Activated T-helper 2 cell treated with anti-CD3 and anti-CD28 coated beads, Interferon-gamma antibody, Interleukin-2, Interleukin-4, amounts not matched to agents 10 μg/mL and 5 μg/mL and 100 μg/mL, durations not matched to agents 14 hours and 24 hours and 36 hours (primary cell): ENCODE data around the gene MT1F. TPM values are rescaled to one million over a fixed set of nuclear protein-coding genes. Genes with fewer than 3 reads are reported as not detected.
"Not testable (repeated sequence)": the region's sequence is repeated elsewhere in the genome, so short reads cannot be mapped to it uniquely, and the experiment has no call there.

Experiments
- DNase-seq: peaks from one replicate; pipeline ENCODE4 v3.0.0; 2021; ENCODE audit warnings: low spot score
- H3K27ac Mint-ChIP-seq: one replicate; pipeline ENCODE4 v1.8.0; 2021; ENCODE audit warnings: mixed read lengths
- H3K27me3 Mint-ChIP-seq: one replicate; pipeline ENCODE4 v1.8.0; 2021; ENCODE audit warnings: low read depth, mixed read lengths
- H3K36me3 Mint-ChIP-seq: one replicate; pipeline ENCODE4 v1.8.0; 2021; ENCODE audit warnings: low read depth, mixed read lengths
- H3K4me1 Mint-ChIP-seq: one replicate; pipeline ENCODE4 v1.8.0; 2021; ENCODE audit warnings: low read depth, mixed read lengths
- H3K4me3 Mint-ChIP-seq: one replicate; pipeline ENCODE4 v1.8.0; 2021; ENCODE audit warnings: low read depth, mild to moderate bottlenecking, moderate library complexity, mixed read lengths
- H3K9me3 Mint-ChIP-seq: one replicate; pipeline ENCODE4 v1.8.0; 2021; ENCODE audit warnings: mixed read lengths
- intact Hi-C: fragments of 100-400 bp; cut with micrococcal nuclease; formaldehyde crosslinking; loops from one replicate; pipeline ENCODE4 v1.15.1; 2023
- total RNA-seq: library from RNA; stranded (reverse); gene quantifications from 2 replicates; pipeline ENCODE4 v1.2.3, GENCODE V29; 2022

The MT1F gene
- total RNA-seq, 1 donor from 2014 or later, result 6.4 TPM

DNA sequence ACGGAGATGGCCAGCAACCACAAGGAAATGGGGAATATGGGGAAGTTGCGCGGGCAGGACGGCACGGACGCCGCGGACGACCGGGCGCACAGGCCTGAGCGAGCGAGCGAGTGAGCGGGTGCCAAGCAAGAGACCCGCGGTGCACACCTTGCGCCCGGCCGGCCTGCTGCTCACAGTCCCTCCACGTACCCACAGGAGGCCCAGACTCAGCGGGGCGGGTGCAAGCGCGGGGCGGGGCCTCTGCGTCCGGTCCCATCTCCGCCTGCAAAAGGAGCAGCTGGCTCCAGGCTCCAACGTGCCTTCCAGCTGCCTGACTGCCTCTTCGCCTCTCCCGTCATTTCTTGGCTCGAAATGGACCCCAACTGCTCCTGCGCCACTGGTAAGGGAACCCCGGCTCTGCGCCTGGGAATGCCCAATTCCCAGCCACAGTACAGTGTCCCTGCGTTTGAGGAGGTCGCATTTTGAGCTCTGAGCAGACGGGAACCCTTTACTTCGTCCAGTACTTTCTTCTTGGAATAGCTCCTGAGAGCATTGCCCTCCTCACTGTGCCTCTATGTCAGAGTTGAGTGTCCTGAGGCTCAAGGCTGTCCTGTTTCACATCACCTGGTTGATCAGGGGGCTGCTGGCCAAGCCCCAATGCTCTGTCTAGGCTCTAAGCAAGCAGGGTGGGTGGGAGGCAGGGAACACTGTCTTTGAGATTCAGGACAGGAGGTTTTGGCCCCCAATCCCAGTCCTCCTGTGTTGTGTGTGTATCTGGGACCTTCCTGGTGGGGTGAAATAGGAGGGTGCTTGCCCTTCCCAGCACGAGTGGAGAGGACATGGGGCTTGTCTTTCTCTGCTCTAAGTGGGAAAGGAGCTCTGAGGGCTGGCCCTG is 40.3 kb upstream of the MT1F start:
- no peaks in the 10 kb centered on the region for H3K9me3 Mint-ChIP-seq
- H3K4me3 Mint-ChIP-seq, result peak overlapping the region; percentile 87
- no peaks in the 10 kb centered on the region for H3K36me3 Mint-ChIP-seq
- H3K27ac Mint-ChIP-seq, result peak overlapping the region; percentile 68
- intact Hi-C loops, result loop anchor here (1.0 to 10.0 kb wide), 5 partner anchors 8 to 397 kb away; partner anchors contain the start of genes MT1E and MT2A
- peaks cover 48% of the 10 kb centered on the region for H3K4me1 Mint-ChIP-seq
- no peaks in the 10 kb centered on the region for H3K27me3 Mint-ChIP-seq
- DNase-seq, result peak; percentile 64

DNA sequence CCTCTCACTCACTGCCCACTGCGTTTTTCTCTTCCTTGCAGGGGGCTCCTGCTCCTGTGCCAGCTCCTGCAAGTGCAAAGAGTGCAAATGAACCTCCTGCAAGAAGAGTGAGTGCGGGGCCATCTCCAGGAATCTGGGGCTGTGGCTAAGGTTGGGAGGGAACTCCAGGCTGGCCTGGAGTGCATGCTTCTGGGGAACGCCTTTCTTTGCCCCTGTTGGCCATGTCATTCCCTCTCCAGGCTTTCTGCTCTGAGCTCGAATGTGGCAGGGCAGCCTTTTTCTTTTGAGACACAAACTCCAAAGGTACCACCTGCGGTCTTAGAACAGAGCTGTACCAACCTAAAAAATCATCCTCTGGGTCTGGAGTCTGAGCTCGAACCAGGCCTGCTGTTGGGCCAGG is 39.6 kb upstream of the MT1F start:
- intact Hi-C loops, result loop anchor here (10.0 kb wide), 2 partner anchors 327 to 397 kb away; no protein-coding TSS in a partner anchor
- H3K36me3 Mint-ChIP-seq, result no peaks in the 10 kb centered on the region
- no peaks in the 10 kb centered on the region for H3K27me3 Mint-ChIP-seq
- no peaks in the 10 kb centered on the region for H3K9me3 Mint-ChIP-seq
- DNase-seq, result no peak
- no peak overlapping the region for H3K27ac Mint-ChIP-seq
- H3K4me1 Mint-ChIP-seq, result peaks cover 45% of the 10 kb centered on the region
- peak overlapping the region; percentile 87 for H3K4me3 Mint-ChIP-seq

DNA sequence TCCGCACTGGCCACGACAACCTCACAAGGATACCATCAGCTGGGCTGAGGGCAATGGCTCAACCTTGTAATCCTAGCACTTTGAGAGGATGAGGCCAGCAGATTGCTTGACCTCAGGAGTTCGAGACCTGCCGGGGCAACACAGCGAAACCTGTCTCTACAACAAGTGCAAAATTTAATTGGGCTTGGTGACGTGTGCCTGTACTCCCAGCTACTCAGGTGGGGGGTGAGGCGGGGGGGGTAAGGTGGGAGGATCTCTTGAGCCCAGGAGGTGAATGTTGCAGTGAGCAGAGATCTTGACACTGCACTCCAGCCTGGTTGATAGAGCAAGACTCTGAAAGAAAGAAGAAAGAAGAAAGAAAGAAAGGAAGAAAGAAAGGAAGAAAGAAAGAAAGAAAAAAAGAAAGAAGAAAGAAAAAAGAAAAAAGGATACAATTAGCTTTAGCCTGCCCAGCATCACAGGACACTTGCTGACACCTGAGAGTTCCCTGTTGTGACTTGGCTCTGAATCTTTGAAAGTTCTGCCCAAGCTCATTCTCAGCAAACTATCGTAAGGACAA is 37.3 kb upstream of the MT1F start:
- DNase-seq, result no peak
- intact Hi-C loops, result no loop called here
- peaks cover 31% of the 10 kb centered on the region for H3K4me1 Mint-ChIP-seq
- no peaks in the 10 kb centered on the region for H3K27me3 Mint-ChIP-seq
- no peak overlapping the region for H3K27ac Mint-ChIP-seq
- H3K4me3 Mint-ChIP-seq, result no peak overlapping the region
- peaks cover 5% of the 10 kb centered on the region for H3K36me3 Mint-ChIP-seq
- H3K9me3 Mint-ChIP-seq, result no peaks in the 10 kb centered on the region

DNA sequence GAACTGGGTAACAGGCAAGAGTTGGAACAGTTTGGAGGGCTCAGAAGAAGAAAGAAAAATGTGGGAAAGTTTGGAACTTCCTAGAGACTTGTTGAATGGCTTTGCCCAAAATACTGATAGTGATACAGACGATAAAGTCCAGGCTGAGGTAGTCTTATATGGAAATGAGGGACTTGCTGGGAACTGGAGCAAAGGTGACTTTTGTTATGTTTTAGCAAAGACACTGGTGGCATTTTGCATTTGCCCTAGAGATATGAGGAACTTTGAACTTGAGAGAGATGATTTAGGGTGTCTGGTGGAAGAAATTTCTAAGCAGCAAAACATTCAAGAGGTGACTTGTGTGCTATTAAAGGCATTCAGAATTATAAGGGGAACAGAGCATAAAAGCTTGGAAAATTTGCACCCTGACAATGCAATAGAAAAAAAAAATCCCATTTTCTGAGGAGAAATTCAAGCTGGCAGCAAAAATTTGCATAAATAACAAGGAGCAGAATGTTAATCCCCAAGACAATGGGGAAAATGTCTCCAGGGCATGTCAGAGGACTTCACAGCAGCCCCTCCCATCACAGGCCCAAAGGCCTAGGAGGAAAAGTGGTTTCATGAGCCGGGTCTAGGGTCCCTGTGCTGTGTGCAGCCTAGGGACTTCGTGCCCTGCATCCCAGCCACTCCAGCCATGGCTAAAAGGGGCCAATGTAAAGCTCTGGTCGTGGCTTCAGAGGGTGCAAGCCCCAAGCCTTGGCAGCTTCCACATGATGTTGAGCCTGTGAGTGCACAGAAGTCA is 35.9 kb upstream of the MT1F start:
- H3K27ac Mint-ChIP-seq, intact Hi-C loops, H3K27me3 Mint-ChIP-seq, H3K36me3 Mint-ChIP-seq, H3K4me3 Mint-ChIP-seq, H3K9me3 Mint-ChIP-seq, DNase-seq: not testable (repeated sequence)
- peaks cover 31% of the 10 kb centered on the region for H3K4me1 Mint-ChIP-seq

DNA sequence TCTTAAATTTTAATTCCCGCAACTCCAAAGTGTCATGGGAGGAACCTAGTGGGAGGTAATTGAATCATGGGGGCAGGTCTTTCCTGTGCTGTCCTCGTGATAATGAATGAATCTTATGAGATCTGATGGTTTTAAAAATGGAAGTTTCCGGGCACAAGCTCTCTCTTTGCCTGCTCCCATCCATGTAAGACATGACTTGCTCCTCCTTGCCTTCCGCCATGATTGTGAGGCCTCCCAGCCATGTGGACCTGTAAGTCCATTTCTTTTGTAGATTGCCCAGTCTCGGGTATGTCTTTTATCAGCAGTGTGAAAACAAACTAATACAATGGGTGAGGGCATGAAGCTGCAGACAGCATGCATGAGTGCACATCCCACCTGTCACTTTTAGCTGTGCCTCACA is 34.6 kb upstream of the MT1F start:
- H3K4me1 Mint-ChIP-seq, result peaks cover 24% of the 10 kb centered on the region
- DNase-seq, H3K4me3 Mint-ChIP-seq, H3K27me3 Mint-ChIP-seq, intact Hi-C loops, H3K9me3 Mint-ChIP-seq, H3K27ac Mint-ChIP-seq, H3K36me3 Mint-ChIP-seq: not testable (repeated sequence)

DNA sequence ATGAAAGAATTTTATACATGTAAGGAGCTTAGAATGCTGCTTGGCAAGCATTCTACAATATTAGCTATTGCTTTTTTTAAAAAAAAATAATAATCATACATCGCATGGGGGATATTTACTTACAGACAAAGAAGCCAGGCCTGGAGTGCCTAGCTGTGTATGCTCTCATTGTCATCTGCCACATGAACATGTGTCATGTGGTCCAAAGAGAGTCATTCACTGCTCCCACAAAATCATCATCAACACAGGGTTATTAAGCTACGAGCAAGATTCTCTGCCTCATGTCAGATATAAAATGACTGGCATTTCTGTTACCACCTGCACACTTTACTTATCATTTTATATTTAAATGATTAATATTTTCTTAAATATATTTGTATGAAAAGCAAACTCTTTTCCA is 34.1 kb upstream of the MT1F start:
- DNase-seq, result no peak
- no peak overlapping the region for H3K4me3 Mint-ChIP-seq
- H3K36me3 Mint-ChIP-seq, result peaks cover 7% of the 10 kb centered on the region
- H3K27ac Mint-ChIP-seq, result no peak overlapping the region
- H3K27me3 Mint-ChIP-seq, result peaks cover under 1% of the 10 kb centered on the region
- intact Hi-C loops, result no loop called here
- H3K4me1 Mint-ChIP-seq, result peaks cover 24% of the 10 kb centered on the region
- H3K9me3 Mint-ChIP-seq, result no peaks in the 10 kb centered on the region

DNA sequence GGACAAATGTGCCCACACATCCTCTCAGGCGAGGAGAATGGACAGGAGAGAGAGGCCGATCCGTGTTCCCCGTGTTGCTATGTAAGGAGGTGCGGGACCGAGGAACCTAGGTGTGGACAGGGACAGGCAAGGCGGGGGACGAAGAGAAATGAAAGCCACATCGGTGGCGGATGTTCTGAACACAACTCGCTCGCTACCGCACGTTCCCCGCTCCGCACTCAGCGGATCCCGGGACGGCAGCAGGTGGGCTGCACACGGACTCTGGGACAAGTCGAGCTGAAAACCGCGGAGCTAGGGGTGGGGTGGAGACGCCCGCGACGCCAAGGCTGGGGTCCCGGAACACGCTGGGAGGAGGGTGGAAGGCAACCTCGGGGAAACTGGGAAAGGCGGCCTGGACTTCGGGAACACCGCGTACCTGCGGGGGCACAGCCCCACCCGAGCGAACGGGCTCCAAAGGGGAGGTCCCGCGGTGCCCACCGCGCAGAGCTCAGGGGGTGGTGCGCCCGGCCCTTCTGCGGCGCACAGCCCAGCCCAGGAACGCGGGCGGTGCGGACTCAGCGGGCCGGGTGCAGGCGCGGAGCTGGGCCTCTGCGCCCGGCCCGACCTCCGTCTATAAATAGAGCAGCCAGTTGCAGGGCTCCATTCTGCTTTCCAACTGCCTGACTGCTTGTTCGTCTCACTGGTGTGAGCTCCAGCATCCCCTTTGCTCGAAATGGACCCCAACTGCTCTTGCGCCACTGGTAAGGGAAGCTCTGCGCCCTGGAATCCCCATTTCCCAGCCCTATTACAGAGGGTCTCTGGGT is 32.4 kb upstream of the MT1F start, which contains the start of gene MT1E:
Gene MT1E, plus strand, starts transcription at position 642 of the 803 bp plus-strand sequence. Its CDS starts 71 bp downstream, at position 713.
- intact Hi-C loops, result loop anchor here (1.0 to 5.0 kb wide), 4 partner anchors 8 to 48 kb away; partner anchors contain the start of gene MT2A
- Mint-ChIP-seq H3K4me1 (peaks cover 24% of the 10 kb centered on the region), H3K36me3 (peaks cover 7% of the 10 kb centered on the region), H3K9me3 (no peaks in the 10 kb centered on the region), H3K27ac (peak within 1 kb of the TSS; percentile 95), H3K27me3 (peaks cover 5% of the 10 kb centered on the region), H3K4me3 (peak within 1 kb of the TSS; percentile 94)
- peak; percentile 67 for DNase-seq

DNA sequence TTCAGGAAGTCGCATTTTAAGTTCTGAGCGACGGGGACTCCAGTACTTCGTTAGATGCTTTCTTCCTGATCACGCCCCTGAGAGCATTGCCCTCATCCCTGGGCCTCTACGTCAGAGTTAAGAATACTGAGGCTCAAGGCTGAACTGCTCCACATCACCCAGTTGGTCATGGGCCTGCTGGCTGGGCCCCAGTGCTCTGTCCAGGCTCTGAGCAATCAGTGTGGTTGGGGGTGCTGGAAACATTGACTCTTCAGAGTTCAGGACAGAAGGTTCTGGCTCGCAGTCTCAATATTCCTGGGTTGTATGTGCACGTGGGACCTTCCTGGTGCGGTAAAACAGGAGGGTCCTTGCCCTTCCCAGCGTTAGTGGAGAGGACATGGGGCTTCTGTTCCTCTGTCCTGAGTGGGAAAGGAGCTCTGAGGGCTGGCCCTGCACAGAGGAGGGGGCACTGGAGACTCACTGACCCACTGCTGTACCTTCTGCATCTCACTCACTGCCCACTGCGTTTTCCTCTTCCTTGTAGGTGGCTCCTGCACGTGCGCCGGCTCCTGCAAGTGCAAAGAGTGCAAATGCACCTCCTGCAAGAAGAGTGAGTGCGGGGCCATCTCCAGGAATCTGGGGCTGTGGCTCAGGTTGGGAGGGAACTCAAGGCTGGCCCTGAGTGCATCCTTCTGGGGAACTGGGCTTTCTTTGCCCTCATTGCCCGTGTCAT is 31.7 kb upstream of the MT1F start:
- Mint-ChIP-seq H3K36me3 (peaks cover 7% of the 10 kb centered on the region), H3K4me3 (peak overlapping the region; percentile 94), H3K9me3 (no peaks in the 10 kb centered on the region), H3K4me1 (peaks cover 25% of the 10 kb centered on the region), H3K27ac (peak overlapping the region; percentile 93), H3K27me3 (peaks cover 11% of the 10 kb centered on the region)
- intact Hi-C loops, result loop anchor here (1.0 to 5.0 kb wide), 4 partner anchors 9 to 49 kb away; partner anchors contain the start of gene MT2A
- DNase-seq, result no peak

DNA sequence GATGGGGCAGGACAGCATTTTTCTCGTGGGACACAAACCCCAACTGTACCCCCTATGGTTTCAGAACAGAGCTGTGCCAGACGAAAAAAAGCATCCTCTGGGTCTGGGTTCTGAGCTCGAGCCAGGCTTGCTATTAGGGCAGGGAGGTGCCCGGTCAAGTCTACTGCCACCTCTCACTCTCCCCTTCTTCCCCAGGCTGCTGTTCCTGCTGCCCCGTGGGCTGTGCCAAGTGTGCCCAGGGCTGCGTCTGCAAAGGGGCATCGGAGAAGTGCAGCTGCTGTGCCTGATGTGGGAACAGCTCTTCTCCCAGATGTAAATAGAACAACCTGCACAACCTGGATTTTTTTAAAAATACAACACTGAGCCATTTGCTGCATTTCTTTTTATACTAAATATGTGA is 31.1 kb upstream of the MT1F start:
- peaks cover 26% of the 10 kb centered on the region for H3K4me1 Mint-ChIP-seq
- H3K27me3 Mint-ChIP-seq, result peaks cover 17% of the 10 kb centered on the region
- no peak overlapping the region for H3K27ac Mint-ChIP-seq
- H3K36me3 Mint-ChIP-seq, result peaks cover 7% of the 10 kb centered on the region
- intact Hi-C loops, result loop anchor here (5.0 kb wide), 1 partner anchor 49 kb away; no protein-coding TSS in a partner anchor
- no peak for DNase-seq
- H3K4me3 Mint-ChIP-seq, result peak overlapping the region; percentile 94
- no peaks in the 10 kb centered on the region for H3K9me3 Mint-ChIP-seq

DNA sequence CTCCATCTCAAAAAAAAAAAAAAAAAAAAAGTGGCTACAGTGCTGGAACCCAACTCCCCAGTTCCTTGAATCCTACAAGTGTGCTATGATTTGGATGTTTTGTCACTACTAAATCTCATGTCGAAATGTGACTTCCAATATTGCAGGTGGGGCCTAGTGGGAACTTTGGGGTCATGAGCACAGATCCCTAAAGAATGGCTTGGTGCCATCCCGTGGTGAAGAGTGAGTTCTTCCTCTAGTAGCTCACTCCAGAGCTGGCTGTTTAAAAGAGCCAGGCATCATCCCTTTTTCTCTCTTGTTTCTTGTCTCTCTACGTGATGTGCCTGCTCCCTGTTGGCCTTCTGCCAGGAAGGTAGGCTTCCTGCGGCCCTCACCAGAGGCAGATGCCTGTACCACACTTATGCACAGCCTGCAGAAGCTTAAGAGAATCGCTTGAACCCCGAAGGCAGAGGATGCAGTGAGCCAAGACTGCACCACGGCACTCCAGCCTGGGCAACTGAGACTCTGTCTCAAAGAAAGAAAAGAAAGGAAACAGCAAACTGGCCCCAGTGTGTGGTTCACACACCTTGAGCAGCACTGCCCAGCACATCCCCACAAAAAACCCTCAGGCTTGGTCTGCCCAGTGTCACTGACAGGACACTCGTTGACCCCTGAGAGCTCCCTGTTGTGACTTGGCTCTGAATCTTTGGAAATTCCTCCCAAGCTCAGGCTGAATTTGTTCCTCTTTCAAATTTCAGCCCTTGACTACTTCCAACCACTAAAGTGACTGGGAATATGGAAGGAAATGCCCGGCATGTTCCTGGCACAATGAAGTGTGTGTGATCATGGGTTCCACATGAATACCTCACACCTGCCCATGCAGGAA is 29.0 kb upstream of the MT1F start:
- peaks cover 7% of the 10 kb centered on the region for H3K36me3 Mint-ChIP-seq
- DNase-seq, result no peak
- H3K4me3 Mint-ChIP-seq, result no peak overlapping the region
- H3K9me3 Mint-ChIP-seq, result no peaks in the 10 kb centered on the region
- no peak overlapping the region for H3K27ac Mint-ChIP-seq
- intact Hi-C loops, result loop anchor here (5.0 kb wide), 1 partner anchor 51 kb away; no protein-coding TSS in a partner anchor
- H3K4me1 Mint-ChIP-seq, result peaks cover 33% of the 10 kb centered on the region
- peaks cover 33% of the 10 kb centered on the region for H3K27me3 Mint-ChIP-seq

DNA sequence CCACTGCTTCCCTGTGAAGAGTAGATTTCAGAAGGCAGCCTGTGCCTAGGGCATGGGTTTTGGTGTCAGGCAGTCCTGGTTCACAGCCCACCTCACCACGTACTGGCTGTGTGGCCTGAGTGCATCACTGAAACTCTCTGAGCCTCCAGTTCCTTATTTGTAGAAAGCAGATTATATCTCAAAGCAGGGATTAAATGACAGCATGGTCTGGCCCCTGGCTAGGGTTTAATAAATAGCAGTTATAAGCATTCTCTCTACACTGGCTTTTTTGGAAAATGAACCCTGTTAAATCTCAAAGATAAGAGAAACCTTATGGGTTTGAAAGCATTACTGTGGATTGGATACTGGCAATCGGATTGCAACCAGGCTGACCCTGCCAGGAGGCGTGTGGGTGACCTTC is 28.2 kb upstream of the MT1F start:
- peaks cover 40% of the 10 kb centered on the region for H3K27me3 Mint-ChIP-seq
- no peaks in the 10 kb centered on the region for H3K9me3 Mint-ChIP-seq
- H3K4me3 Mint-ChIP-seq, result no peak overlapping the region
- peaks cover 7% of the 10 kb centered on the region for H3K36me3 Mint-ChIP-seq
- intact Hi-C loops, result loop anchor here (5.0 kb wide), 1 partner anchor 52 kb away; no protein-coding TSS in a partner anchor
- H3K4me1 Mint-ChIP-seq, result peaks cover 30% of the 10 kb centered on the region
- DNase-seq, result no peak
- no peak overlapping the region for H3K27ac Mint-ChIP-seq
